Psoas muscle (tissue), 8 donors: ENCODE results near the gene REEP1. TPM values are rescaled to one million over a fixed set of nuclear protein-coding genes. Genes with fewer than 3 reads are reported as not detected.

Experiments
- ATAC-seq, 4 donors: fragments of 200-7000 bp; cut with Tn5 transposase; one replicate each; pipeline ENCODE4 v1.9.1; 2020; ENCODE audit warnings: moderate library complexity in 3 of 4, mild to moderate bottlenecking in 2 of 4
- DNase-seq, 2 donors: peaks; one replicate each; pipeline ENCODE4 v3.0.0-alpha.2; 2020
- H3K27ac ChIP-seq: fragments of 200-600 bp; one replicate; pipeline ENCODE4 v1.8.0; 2022
- H3K27me3 ChIP-seq, 3 donors: fragments of 200-600 bp in 1 of 3; one replicate each; pipeline versions ENCODE4 v1.6.1 to v1.8.0; 2013 to 2022; ENCODE audit warnings: low read length in 2 of 3, mild to moderate bottlenecking in 2 of 3, moderate library complexity in 1 of 3; ENCODE audit not compliant: insufficient read depth in 3 of 3
- H3K36me3 ChIP-seq, 2 donors: fragments of 200-600 bp in 1 of 2; one replicate each; pipeline versions ENCODE4 v1.6.1 to v1.8.0; 2013 to 2022; ENCODE audit warnings: low read depth in 1 of 2, mild to moderate bottlenecking in 1 of 2, moderate library complexity in 1 of 2; ENCODE audit not compliant: insufficient read depth in 1 of 2
- H3K4me1 ChIP-seq: fragments of 200-600 bp; one replicate; pipeline ENCODE4 v1.8.0; 2022
- H3K4me3 ChIP-seq: fragments of 200-600 bp; one replicate; pipeline ENCODE4 v1.8.0; 2022; ENCODE audit warnings: mild to moderate bottlenecking
- H3K9me3 ChIP-seq: fragments of 200-600 bp; one replicate; pipeline ENCODE4 v1.8.0; 2022
- CTCF ChIP-seq: fragments of 200-600 bp; IDR thresholded peaks from one replicate; pipeline ENCODE4 v1.8.0; 2022; ENCODE audit warnings: antibody characterized with exemption
- WGBS, 3 donors: extraction: QIAGEN DNeasy Blood & Tissue Kit; methylation state at CpG; one replicate each; pipeline versions ENCODE4 v1.1.6 to v1.1.7; 2013; 5-methylcytosine and 5-hydroxymethylcytosine counted together
- intact Hi-C, 2 donors: fragments of 100-400 bp; cut with DNase I; formaldehyde crosslinking; loops; one replicate each; pipeline versions ENCODE4 v1.11.0 to v1.14.2; 2022
- polyA plus RNA-seq, 3 donors: library from polyadenylated mRNA; stranded (reverse); fragments of 200-250 nt; gene quantifications; one replicate each; pipeline ENCODE4 v1.2.3, GENCODE V29; 2013
- total RNA-seq, 4 donors: library from RNA; stranded (reverse); fragmentation: NEBNext Ultra II Directional in 2 of 4; extraction: Animal tissue kit (Norgen Biotek cat#: 25700) in 2 of 4; gene quantifications; one replicate each; pipeline versions ENCODE4 v1.2.1 to v1.2.4, GENCODE V29; 2021 to 2023
- donor health status: healthy with polysubstance abuse.
- donor health status: DM: no; HTN: no; CAD: no; lungs with moderate emphysema.
- donor health status: Bipolar disorder and iron deficiency.
- donor health status: healthy.
- donor health status: DM: yes; HTN: yes; CAD: no.
- donor health status: DM: no; HTN: no; CAD: no.
- donor health status: DM: no; HTN: no; CAD: no.
- donor health status: DM: yes; HTN: yes; CAD: no.

REEP1 gene
- total and polyA plus RNA-seq, 7 donors = 1.2 to 16.1 (median 7.9) TPM

- Histone ChIP-seq H3K9me3 (no peaks in the 10 kb centered on the region), H3K27ac (peak overlapping the region; percentile 24), H3K27me3 (no peaks in the 10 kb centered on the region), H3K36me3 (no peaks in the 10 kb centered on the region), H3K4me3 (no peak overlapping the region), H3K4me1 (peaks cover 51% of the 10 kb centered on the region)
- TF ChIP-seq CTCF = peak; percentile 34
- intact Hi-C loops = loop anchor here in 1 of 2 donors (1.0 to 5.0 kb wide), 2 partner anchors 70 to 76 kb away; no protein-coding TSS in a partner anchor
- ATAC-seq = peak; percentile 42 to 82 (median 70)
- 38 to 51% (median 47%) methylated on average over 11 of the region's 11 CpGs for WGBS, 3 donors
- DNase-seq = no peak
These were observed 38.7 kb downstream of the REEP1 start for GRCh38 chr2:86298411-86299390.

- H3K36me3 ChIP-seq = no peaks in the 10 kb centered on the region
- H3K9me3 ChIP-seq = no peaks in the 10 kb centered on the region
- H3K27ac ChIP-seq = peak overlapping the region; percentile 24
- intact Hi-C loops = loop anchor here in 1 of 2 donors (1.0 to 5.0 kb wide), 2 partner anchors 71 to 75 kb away; no protein-coding TSS in a partner anchor
- no peak for DNase-seq
- H3K4me1 ChIP-seq = peaks cover 54% of the 10 kb centered on the region
- ATAC-seq = peak; percentile 37 to 61 (median 56)
- peak; percentile 22 for TF ChIP-seq CTCF
- WGBS, 3 donors = 53 to 70% (median 65%) methylated on average over 5 of the region's 5 CpGs
- H3K4me3 ChIP-seq = no peak overlapping the region
- H3K27me3 ChIP-seq = no peaks in the 10 kb centered on the region
These were observed 39.9 kb downstream of the REEP1 start for GRCh38 chr2:86297382-86298147.

- no peaks in the 10 kb centered on the region for H3K9me3 ChIP-seq
- peaks cover 52% of the 10 kb centered on the region for H3K4me1 ChIP-seq
- DNase-seq (no peak), ATAC-seq (no peak)
- no peak for TF ChIP-seq CTCF
- WGBS, 3 donors = 88 to 95% (median 90%) methylated on average over 6 of the region's 6 CpGs
- no peak overlapping the region for H3K4me3 ChIP-seq
- H3K27me3 ChIP-seq = no peaks in the 10 kb centered on the region
- no peak overlapping the region for H3K27ac ChIP-seq
- intact Hi-C loops = loop anchor here in 1 of 2 donors (5.0 kb wide), 1 partner anchor 75 kb away; no protein-coding TSS in a partner anchor
- H3K36me3 ChIP-seq = no peaks in the 10 kb centered on the region
These were observed 40.5 kb downstream of the REEP1 start for GRCh38 chr2:86296947-86297346.

- Histone ChIP-seq H3K4me3 (no peak overlapping the region), H3K9me3 (no peaks in the 10 kb centered on the region), H3K36me3 (no peaks in the 10 kb centered on the region), H3K4me1 (peaks cover 54% of the 10 kb centered on the region), H3K27ac (no peak overlapping the region), H3K27me3 (no peaks in the 10 kb centered on the region)
- TF ChIP-seq CTCF = no peak
- ATAC-seq (no peak), DNase-seq (no peak)
- intact Hi-C loops = loop anchor here in 1 of 2 donors (5.0 kb wide), 1 partner anchor 73 kb away; no protein-coding TSS in a partner anchor
- 81 to 87% (median 83%) methylated on average over 8 of the region's 8 CpGs for WGBS, 3 donors
These were observed 42.4 kb downstream of the REEP1 start for GRCh38 chr2:86295066-86295465.
